GM12878 (cell line): ENCODE results near the gene CCDC85A.

Experiments used
- POLR2AphosphoS5 ChIP-seq: IDR thresholded peaks from 2 replicates; pipeline ENCODE4 v1.6.1; 2011; ENCODE audit warnings: mild to moderate bottlenecking, low read length, inconsistent platforms
- YY1 ChIP-seq: IDR thresholded peaks from 2 replicates; pipeline ENCODE4 v1.6.1; 2011; ENCODE audit warnings: low read depth, mild to moderate bottlenecking, low read length
- ZBTB33 ChIP-seq: fragments of 450-650 bp; IDR thresholded peaks from 2 replicates; pipeline ENCODE4 v1.6.1; 2017; ENCODE audit warnings: mild to moderate bottlenecking

- no peak for TF ChIP-seq POLR2AphosphoS5
- TF ChIP-seq ZBTB33 = no peak
- TF ChIP-seq YY1 = no peak
Observed at GRCh38 chr2:56240210-56240609, 56.4 kb downstream of the CCDC85A start.
